Fibroblast of villous mesenchyme (primary cell): ENCODE measurements around the gene KIAA1671. TPM values are rescaled to one million over a fixed set of nuclear protein-coding genes. Genes with fewer than 3 reads are reported as not detected.

Experiments used
- DNase-seq: peaks from one replicate; pipeline ENCODE4 v3.0.0-alpha.2; 2010; ENCODE audit warnings: low read depth
- H3K4me3 ChIP-seq: 2 replicates; pipeline ENCODE4 v1.5.1; 2011; ENCODE audit warnings: low read depth, mild to moderate bottlenecking, low read length
- CTCF ChIP-seq: IDR thresholded peaks from 2 replicates; pipeline ENCODE4 v1.5.1; 2012; ENCODE audit warnings: low read depth, mild to moderate bottlenecking, low read length; ENCODE audit not compliant: insufficient read depth
- total RNA-seq: library from RNA; depleted of rRNA; stranded (reverse); fragments of >200 nt; gene quantifications from 2 replicates; pipeline ENCODE4 v1.2.3, GENCODE V29; 2012

KIAA1671 gene
- total RNA-seq, 1 donor = 3.5 TPM

DNA sequence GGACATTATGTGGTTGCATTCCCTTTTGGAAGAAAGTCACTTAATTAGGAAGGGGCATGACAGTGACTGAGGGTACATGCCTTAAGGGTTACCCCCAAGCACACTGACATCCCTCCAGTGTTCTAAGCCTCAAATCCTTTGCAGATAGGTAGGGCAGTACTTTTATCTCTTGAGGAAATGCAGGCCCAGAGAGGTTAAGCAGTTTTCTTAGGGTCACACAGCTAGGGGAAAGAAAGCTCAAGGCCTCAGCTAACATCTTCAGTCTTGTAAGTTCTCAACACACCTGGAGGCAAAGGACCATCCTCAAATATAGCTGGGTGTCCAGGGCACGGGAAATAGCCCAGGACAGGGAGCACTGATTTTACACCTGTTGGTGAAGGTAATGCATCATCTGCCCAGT lies 31.6 kb downstream of the KIAA1671 start:
- no peak overlapping the region for H3K4me3 ChIP-seq
- no peak for TF ChIP-seq CTCF
- no peak for DNase-seq

DNA sequence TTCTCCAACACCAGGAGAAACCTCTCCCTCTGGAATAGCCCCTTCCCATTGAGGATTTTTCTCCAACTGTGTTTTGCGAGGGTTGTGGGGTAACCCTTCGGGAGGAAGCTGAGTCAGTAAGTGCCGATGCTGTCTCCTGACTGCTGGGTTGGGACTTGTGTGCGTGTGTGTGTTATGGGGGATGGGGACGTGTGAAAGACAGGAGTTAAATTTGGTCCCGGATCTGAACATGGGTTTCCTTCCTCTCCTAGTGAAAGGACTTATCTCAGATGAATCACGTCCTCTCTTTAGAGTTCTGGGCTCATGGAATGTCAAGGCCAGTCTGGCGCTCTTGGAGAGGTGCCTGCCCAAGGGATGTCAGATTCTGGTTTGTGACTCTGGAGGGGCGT lies 33.3 kb downstream of the KIAA1671 start:
- H3K4me3 ChIP-seq = no peak overlapping the region
- no peak for TF ChIP-seq CTCF
- peak; percentile 82 for DNase-seq

- no peak for TF ChIP-seq CTCF
- DNase-seq = no peak
- no peak overlapping the region for H3K4me3 ChIP-seq
These were observed 34.3 kb downstream of the KIAA1671 start for GRCh38 chr22:24986816-24987215.

DNA sequence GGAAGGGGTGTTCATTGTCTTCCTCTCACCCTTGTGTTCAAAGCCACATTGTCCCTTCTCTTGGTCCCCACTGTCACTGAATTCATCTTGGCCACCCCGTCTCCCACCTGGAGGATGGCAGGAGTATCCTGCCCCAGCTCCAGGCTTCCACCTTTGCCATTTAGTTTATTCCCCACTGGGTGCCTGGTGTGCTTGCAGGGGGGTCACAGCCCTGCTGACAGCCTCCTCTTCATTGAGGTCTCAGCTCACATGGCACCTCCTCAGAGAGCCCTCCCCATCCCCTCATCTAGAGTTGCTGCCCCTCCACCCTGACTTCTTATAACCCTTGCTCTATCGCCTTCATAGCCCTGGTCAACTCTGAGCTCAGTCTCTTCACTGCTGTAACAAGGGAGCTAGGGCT lies 36.6 kb downstream of the KIAA1671 start:
- no peak for DNase-seq

DNA sequence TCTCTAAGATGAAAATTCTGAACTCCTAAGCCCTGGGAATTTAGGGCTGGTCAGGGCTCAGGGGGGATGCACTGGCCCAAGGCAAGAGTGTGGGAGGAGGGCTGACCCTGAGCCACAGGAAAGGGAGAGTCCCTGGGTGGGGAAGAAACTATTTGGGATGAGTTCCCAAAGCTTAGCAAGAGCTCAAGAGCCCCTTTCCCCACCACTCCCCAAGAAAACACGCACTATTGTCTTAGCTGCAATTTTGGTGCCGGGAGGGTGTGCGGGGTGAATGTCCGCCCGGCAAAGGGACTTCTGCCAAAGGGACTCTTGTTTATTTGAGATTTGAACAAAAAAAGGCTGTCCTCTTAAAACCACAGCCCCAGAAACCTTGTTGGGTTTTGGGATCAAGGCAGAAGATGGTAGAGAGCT lies 37.0 kb downstream of the KIAA1671 start:
- no peak overlapping the region for H3K4me3 ChIP-seq
- DNase-seq = no peak
- TF ChIP-seq CTCF = no peak

More for the DNA sequence above, 36.6 kb downstream of the KIAA1671 start:
- no peak for TF ChIP-seq CTCF
- H3K4me3 ChIP-seq = no peak overlapping the region

- no peak for TF ChIP-seq CTCF
- no peak for DNase-seq
- no peak overlapping the region for H3K4me3 ChIP-seq
These were observed 37.9 kb downstream of the KIAA1671 start for GRCh38 chr22:24990344-24990905.

GRCh38 chr22:24992946-24993345 lies 40.4 kb downstream of the KIAA1671 start:
- DNase-seq = no peak
- TF ChIP-seq CTCF = no peak

More at GRCh38 chr22:24992946-24993345, 40.4 kb downstream of the KIAA1671 start:
- no peak overlapping the region for H3K4me3 ChIP-seq
